NCI-H146 treated with DMSO at 0.1 percent for 48 hours (cell line): ENCODE measurements around the gene ADGRV1.
"Not testable (repeated sequence)": the region's sequence is repeated elsewhere in the genome, so short reads cannot be mapped to it uniquely, and the experiment has no call there.

ENCODE experiments used
- DNase-seq: peaks from one replicate; lab custom pipeline; 2025; ENCODE audit not compliant: unreplicated experiment; lab: John Stamatoyannopoulos, UW

The ADGRV1 gene

DNA sequence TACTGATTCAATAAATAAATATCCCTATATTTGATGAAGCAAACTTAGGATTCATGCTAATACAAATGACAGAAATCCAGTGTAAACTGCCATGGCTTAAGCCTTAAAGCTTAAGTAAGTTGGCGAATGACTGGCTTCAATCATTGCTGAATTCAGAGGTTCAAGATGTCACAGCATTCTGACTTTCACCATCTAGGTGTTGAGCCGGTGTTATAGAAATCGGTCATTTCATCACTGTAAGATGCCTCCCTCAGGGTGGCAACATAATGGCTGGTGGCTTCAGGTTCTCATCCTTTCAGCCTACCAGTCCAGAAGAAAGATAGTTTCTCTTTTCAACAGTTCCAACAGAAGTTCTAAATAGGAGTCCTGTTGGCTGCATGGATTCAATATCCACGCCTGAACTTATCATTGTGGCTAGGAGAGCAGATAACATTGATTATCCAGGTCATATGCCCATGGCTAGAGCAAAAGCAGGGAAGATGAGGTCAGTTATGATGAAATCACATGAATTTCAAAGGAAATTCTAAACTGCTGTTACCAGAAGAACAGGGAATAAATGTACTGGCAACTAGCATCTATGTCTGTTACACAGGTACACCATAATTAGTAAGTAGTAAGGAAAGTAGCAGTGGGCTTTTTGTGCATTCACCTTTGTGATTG lies 460.2 kb downstream of the ADGRV1 start:
- no peak for DNase-seq

- no peak for DNase-seq
Measured at GRCh38 chr5:91020065-91020800, 461.6 kb downstream of the ADGRV1 start.

- DNase-seq: no peak
Measured at GRCh38 chr5:91022518-91022917, 463.9 kb downstream of the ADGRV1 start.

GRCh38 chr5:91024206-91024605 lies 465.6 kb downstream of the ADGRV1 start:
- DNase-seq: no peak

GRCh38 chr5:91024727-91025126 lies 466.1 kb downstream of the ADGRV1 start:
- no peak for DNase-seq

DNA sequence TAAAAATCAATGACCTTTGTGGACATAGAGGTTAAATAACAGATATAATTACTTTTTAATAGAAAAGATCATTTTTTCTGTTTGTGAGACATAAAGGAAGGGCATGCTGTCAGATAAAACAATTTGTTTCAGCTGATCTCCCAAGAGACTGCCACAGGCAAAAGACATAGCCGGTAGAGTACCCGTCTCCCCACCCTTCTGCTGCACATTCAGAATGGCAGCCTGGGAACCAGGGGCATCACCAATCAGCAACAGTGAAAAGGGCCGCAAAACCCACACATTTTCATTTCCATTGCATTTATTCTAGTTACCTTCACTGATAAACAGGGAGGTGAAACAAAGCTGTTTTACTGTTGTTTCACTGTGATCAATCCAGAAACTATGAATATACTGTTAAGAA lies 466.9 kb downstream of the ADGRV1 start:
- no peak for DNase-seq

DNA sequence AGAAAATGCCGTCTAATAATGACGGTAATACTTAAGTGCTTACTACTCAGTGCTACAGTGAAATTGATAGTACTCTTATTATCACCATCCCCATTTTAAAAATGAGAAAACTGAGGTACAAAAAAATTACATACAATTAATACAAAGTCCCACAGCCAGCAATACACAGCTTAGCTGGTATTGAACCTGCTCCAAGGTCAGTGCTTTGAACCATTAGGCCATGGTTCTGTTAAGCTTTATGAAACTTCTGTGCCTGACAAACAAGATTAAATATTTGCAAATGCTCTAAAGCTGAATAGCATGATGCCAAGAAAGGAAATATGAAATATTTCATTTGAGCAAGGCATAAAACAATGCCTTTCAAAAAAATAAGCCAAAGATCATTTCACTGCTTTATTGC lies 467.4 kb downstream of the ADGRV1 start:
- DNase-seq: no peak

- no peak for DNase-seq
Measured at GRCh38 chr5:91026466-91026865, 467.9 kb downstream of the ADGRV1 start.

- peak; percentile 53 for DNase-seq
Measured at GRCh38 chr5:91027405-91028139, 469.0 kb downstream of the ADGRV1 start.

DNA sequence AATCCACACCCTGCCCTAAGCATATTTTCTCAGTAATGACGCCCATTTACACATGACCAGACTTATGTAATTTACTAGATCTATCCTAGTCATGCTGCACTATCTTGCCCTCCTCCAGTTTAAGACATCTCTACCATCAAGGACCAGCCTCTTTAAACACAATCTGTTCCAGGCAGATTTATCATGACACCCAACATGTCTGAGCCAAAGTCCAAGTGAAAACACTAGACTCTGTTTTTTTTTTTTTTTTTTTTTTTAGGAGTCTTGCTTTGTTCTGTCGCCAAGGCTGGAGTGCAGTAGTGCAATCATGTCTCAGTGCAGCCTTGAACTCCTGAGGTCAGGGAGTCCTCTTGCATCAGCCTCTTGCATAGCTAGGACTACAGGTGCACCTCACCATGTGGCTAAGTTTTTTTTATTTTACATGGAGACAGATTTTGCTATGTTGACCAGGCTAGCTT lies 469.9 kb downstream of the ADGRV1 start:
- DNase-seq: no peak

- no peak for DNase-seq
Measured at GRCh38 chr5:91030521-91031401, 472.2 kb downstream of the ADGRV1 start.

DNA sequence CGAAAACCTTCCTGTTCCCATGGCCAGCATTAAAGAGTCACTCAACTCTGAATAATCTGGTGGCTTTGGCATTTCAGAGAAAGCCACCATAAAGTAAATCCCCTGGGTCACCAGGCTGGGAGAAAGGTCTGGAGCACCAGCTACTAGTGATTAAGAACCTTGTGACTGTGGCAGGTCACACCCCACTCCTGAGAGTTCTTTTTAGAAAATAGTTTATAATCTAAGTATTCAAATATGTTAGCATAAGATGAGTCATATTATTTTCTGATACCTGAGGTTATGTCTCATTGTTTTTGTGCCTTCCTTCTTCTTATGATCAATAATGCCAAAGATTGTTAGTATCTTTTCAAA lies 472.8 kb downstream of the ADGRV1 start:
- no peak for DNase-seq

- no peak for DNase-seq
Measured at GRCh38 chr5:91032125-91032524, 473.5 kb downstream of the ADGRV1 start.

DNA sequence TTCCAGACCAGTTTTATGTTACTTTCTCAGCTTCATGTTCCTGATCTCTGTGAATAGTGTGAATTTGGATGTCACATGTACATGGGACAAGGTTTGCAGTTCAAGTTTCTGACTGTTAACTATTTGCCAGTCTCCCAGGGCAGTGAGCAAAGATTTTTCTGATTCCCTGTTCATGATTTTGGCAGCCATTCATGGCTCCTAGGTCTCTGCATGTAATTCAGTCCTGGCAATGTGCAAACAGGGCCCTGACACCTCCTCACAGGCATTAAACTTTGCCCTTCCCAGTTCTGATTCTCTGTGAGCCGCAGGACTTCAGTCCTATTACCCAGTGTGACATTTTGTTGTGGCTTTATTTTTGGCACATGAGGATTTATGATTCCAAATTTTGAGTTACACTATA lies 474.8 kb downstream of the ADGRV1 start:
- no peak for DNase-seq

DNA sequence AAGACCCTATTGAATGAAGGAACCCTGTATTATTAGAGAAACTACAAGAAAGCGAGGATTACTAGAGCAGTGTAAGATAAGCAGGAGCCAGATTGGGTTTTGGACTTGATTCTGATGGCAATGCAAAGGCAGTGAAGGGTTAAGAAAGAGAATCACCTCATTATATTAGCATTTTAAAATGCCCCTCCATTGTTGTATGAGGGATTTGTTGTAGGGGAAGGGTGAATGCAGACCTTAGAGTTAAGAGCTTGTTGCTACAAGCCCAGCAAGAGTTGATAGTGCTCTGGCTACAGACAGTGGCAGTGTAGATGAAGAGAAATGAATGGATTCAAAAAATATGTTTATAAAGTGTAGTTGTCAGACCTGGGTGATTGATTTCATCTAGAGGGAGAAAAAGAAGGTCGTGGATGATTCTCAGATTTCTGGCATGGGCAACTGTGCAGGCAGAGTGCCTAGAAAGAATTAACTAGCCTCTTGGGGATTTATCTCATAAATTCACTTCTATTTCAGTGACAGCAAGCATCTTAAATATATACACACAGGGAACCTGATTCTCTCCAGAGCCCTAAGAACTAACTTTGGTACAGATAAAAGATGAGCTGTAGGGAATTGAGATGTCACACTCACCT lies 479.7 kb downstream of the ADGRV1 start:
- no peak for DNase-seq

DNA sequence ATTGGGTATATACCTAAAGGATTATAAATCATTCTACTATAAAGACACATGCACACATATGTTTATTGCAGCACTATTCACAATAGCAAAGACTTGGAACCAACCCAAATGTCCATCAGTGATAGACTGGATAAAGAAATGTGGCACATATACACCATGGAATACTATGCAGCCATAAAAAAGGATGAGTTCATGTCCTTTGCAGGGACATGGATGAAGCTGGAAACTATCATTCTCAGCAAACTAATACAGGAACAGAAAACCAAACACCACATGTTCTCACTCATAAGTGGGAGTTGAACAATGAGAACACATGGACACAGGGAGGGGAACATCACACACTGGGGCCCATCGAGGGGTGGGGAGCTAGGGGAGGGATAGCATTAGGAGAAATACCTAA lies 482.5 kb downstream of the ADGRV1 start:
- DNase-seq: not testable (repeated sequence)

DNA sequence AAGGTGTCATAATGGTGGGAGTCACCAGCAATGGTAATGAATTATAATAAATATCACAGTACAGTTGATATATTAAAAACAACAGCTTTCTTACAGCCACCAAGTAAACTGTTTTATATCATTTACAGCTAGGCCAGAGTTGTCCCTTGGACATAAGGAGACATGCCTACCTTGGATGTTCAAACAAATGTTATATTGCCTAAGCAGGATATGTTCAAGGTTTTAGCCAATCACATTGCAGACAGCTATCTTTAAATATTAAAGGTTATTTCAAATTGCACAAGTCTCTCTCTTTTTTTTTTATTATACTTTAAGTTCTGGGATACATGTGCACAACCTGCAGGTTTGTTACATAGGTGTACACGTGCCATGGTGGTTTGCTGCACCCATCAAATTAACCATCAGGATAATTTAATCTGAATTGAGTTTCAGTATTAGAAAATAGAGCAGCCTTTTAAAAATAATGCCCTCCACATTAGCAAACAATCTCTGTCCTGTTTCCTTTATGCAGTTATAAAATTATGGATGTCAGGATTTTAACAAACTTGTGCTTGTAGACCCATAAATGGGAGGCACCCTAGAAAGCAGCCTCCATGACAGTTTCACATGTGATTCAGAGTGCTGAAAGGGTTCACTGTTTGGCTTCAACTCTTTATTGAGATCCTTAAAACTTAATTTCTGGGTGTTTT lies 483.8 kb downstream of the ADGRV1 start:
- no peak for DNase-seq

DNA sequence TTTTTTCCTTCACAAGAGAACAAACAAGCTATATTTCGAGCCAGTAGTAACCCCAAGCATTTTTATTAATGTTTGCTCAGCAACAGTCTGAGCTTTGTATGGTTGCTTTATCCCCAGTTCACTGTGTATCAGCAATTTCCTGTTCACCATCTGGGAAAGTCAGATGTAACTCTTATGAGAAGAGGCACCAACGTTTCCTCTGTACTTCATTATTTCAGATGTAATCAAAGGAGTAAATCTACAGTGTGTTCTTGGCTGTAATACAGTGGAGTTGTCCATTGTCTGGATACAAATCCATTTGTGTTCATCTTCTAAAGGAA lies 484.3 kb downstream of the ADGRV1 start:
- DNase-seq: no peak

DNA sequence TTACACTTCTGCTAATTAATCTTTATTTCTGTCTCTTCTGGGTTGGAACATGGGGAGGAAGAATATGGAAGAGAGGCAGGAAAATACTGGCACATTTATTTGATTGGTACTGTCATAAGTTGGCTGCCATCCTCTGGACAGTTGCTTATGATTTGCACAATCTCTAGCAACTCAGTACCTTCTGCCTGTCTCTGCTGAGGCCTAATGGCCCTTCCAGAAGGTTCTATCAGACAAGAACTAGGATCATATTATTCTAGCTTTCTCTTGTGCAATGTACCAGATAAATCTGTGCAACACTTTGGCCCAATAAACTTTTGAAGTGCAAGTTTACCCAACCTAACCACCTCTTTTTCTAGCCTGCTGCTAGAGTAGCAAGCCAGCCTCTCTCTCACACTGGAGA lies 489.5 kb downstream of the ADGRV1 start:
- no peak for DNase-seq

DNA sequence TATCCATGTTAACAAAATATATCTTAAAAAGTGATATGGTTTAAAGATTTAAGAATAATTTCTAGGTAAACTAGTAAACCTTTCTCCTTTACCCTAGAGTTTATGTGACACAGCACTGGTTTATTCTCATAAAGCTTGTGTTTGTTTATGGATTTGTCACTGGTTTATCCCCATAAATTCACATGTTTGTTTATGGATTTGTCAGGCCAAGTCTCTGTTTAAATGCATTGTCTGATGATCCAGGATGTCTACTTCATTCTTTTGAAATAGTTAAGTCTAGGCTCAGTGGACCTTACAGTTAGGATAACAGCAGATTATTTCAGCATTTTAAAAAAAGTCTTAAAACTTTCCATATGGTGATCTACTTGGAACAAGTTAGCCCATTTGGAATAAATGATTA lies 490.5 kb downstream of the ADGRV1 start:
- DNase-seq: no peak
